ENCODE data around the gene ATE1. TPM values are rescaled to one million over a fixed set of nuclear protein-coding genes. Genes with fewer than 3 reads are reported as not detected.

Gene ATE1
- total and polyA plus RNA-seq, 2 donors (not counting 3 experiments of a cell fraction or from before 2014, with no cell fraction given) = 8.7 to 27.1 TPM

DNA sequence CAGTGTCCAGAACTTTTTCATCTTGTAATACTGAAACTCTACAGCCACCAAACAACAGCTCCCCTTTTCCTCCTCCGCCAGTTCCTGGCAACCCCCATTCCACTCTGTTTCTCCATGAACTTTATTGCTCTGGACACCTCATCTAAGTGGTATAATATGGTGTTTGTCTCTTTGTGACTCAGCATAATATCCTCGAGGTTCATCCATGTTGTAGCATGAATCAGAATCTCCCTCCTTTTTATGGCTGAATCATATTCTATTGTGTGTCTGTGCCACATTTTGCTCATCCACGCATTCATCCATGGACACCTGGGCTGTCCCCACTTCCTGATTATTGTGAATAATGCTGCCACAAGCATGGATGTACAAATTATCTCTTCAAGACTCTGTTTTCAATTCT lies 205.2 kb downstream of the ATE1 start:
- Histone ChIP-seq H3K36me3 (ENCODE audit: control insufficient read depth in 2 of 2, extremely low read depth in 1 of 2, insufficient read depth in 2 of 2, low read length in 2 of 2) (no peaks in the 10 kb centered on the region), H3K9me3 (replicated peaks; ENCODE audit: control insufficient read depth, insufficient read depth, low read length) (no peaks in the 10 kb centered on the region), H4K20me1 (replicated peaks; ENCODE audit: control insufficient read depth, extremely low read depth, insufficient read depth, low read length) (no peaks in the 10 kb centered on the region), H2AFZ (ENCODE audit: low read depth, low read length) (no peak overlapping the region), H3K79me2 (ENCODE audit: control insufficient read depth, insufficient read depth, low read length) (no peaks in the 10 kb centered on the region), H3K4me3 (replicated peaks in 1 of 3; ENCODE audit: insufficient read depth in 1 of 3, low read depth in 1 of 3, low read length in 3 of 3) (no peak overlapping the region), H3K4me1 (ENCODE audit: control insufficient read depth, extremely low read depth, insufficient read depth, low read length) (no peaks in the 10 kb centered on the region), H3K27ac (ENCODE audit: insufficient read depth, low read depth, low read length) (no peak overlapping the region), H3K4me2 (ENCODE audit: insufficient read depth, low read length) (no peak overlapping the region), H3K27me3 (ENCODE audit: control insufficient read depth in 2 of 2, insufficient read depth in 2 of 2, low read length in 2 of 2) (no peaks in the 10 kb centered on the region), H3K9ac (replicated peaks; ENCODE audit: extremely low read depth, insufficient read depth, low read length) (no peak overlapping the region), H3K9me1 (replicated peaks; ENCODE audit: control insufficient read depth, extremely low read depth, insufficient read depth, low read length) (no peaks in the 10 kb centered on the region)
- CTCF ChIA-PET = interaction anchor here (1.7 kb wide), 1 partner anchor 10 kb away, joined by 4 read pairs; no protein-coding TSS in a partner anchor
- POLR2A ChIA-PET = no interaction called here
- dilution Hi-C loops (cut with MboI; ENCODE audit: extremely low pct_ligation_motif_present, low sequenced_read_pairs) (no loop called here), intact Hi-C loops (cut with micrococcal nuclease) (no loop called here)
- BruUV-seq (replicated peaks) = no TSS peak
- TF ChIP-seq EZH2 (IDR thresholded peaks at IDR 0.05; ENCODE audit: borderline replicate concordance, low read depth, low read length, severe bottlenecking) (no peak), POLR2AphosphoS5 (IDR thresholded peaks at IDR 0.05; ENCODE audit: insufficient read depth, low read depth, low read length) (no peak), GATA2 (IDR thresholded peaks at IDR 0.05; ENCODE audit: insufficient read depth, insufficient read length, low read depth, low read length) (no peak), FOS (IDR thresholded peaks at IDR 0.05; ENCODE audit: borderline replicate concordance, insufficient read depth, low read length) (no peak), JUN (IDR thresholded peaks at IDR 0.05; ENCODE audit: borderline replicate concordance, insufficient read depth, insufficient read length, low read depth) (no peak), MYC (IDR thresholded peaks at IDR 0.05; ENCODE audit: low read depth, low read length) (no peak), POLR2A (IDR thresholded peaks at IDR 0.05; ENCODE audit: low read depth, low read length) (no peak)
- TF ChIP-seq, protein P1, sequence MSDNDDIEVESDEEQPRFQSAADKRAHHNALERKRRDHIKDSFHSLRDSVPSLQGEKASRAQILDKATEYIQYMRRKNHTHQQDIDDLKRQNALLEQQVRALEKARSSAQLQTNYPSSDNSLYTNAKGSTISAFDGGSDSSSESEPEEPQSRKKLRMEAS (IDR thresholded peaks at IDR 0.05; ENCODE audit: insufficient read depth, insufficient read length) = no peak
- TF ChIP-seq, protein P2, sequence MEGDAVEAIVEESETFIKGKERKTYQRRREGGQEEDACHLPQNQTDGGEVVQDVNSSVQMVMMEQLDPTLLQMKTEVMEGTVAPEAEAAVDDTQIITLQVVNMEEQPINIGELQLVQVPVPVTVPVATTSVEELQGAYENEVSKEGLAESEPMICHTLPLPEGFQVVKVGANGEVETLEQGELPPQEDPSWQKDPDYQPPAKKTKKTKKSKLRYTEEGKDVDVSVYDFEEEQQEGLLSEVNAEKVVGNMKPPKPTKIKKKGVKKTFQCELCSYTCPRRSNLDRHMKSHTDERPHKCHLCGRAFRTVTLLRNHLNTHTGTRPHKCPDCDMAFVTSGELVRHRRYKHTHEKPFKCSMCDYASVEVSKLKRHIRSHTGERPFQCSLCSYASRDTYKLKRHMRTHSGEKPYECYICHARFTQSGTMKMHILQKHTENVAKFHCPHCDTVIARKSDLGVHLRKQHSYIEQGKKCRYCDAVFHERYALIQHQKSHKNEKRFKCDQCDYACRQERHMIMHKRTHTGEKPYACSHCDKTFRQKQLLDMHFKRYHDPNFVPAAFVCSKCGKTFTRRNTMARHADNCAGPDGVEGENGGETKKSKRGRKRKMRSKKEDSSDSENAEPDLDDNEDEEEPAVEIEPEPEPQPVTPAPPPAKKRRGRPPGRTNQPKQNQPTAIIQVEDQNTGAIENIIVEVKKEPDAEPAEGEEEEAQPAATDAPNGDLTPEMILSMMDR (IDR thresholded peaks at IDR 0.05; ENCODE audit: extremely low read depth in 1 of 2, insufficient read depth in 1 of 2, low read depth in 1 of 2, low read length in 2 of 2) = no peak
- no peak for DNase-seq (ENCODE audit: low read depth, low spot score)
- no peak for FAIRE-seq
